Measurements from ENCODE around the gene PHAX. TPM values are rescaled to one million over a fixed set of nuclear protein-coding genes. Genes with fewer than 3 reads are reported as not detected.
A peak's percentile ranks its signal among the peaks of the same experiment; 100 is the strongest.
"Not testable (repeated sequence)": the region's sequence is repeated elsewhere in the genome, so short reads cannot be mapped to it uniquely, and the experiment has no call there.

The PHAX gene
- total RNA-seq, 2 donors from 2014 or later, result 23.4 to 27.4 TPM

- H3K4me3 ChIP-seq, result peak within 1 kb of the TSS; percentile 86
- ATAC-seq (ENCODE audit: insufficient number of reproducible peaks, low FRiP score, low read depth) (peak; percentile 83), DNase-seq (ENCODE audit: low spot score) (peak; percentile 74)
- no peaks in the 10 kb centered on the region for H3K36me3 ChIP-seq
- peaks cover 9 to 17% of the 10 kb centered on the region in 2 donors for H3K4me1 ChIP-seq (ENCODE audit: control insufficient read depth in 1 of 2, low read depth in 2 of 2)
- H3K27me3 ChIP-seq (replicated peaks; ENCODE audit: insufficient read depth), result no peaks in the 10 kb centered on the region
- H3K9me3 ChIP-seq, result no peaks in the 10 kb centered on the region
- TF ChIP-seq CTCF (IDR thresholded peaks at IDR 0.05), result peak; percentile 48
- H3K27ac ChIP-seq, result peak within 1 kb of the TSS; percentile 69 to 76
Observed at GRCh38 chr5:126594748-126595485, 5.8 kb upstream of the PHAX start, which contains the start of gene ALDH7A1. Gene ALDH7A1, minus strand, starts transcription at chr5:126595219. Its CDS starts 21 bp downstream, at chr5:126595198.

GRCh38 chr5:126595486-126596083, 5.2 kb upstream of the PHAX start:
- H3K4me3 ChIP-seq, result peak overlapping the region; percentile 86
- TF ChIP-seq CTCF (IDR thresholded peaks at IDR 0.05), result no peak
- no peaks in the 10 kb centered on the region for H3K27me3 ChIP-seq (replicated peaks; ENCODE audit: insufficient read depth)
- peaks cover 12 to 21% of the 10 kb centered on the region in 2 donors for H3K4me1 ChIP-seq (ENCODE audit: control insufficient read depth in 1 of 2, low read depth in 2 of 2)
- ATAC-seq (ENCODE audit: insufficient number of reproducible peaks, low FRiP score, low read depth) (no peak), DNase-seq (ENCODE audit: low spot score) (no peak)
- H3K27ac ChIP-seq, result peak overlapping the region; percentile 69 to 76
- H3K9me3 ChIP-seq, result no peaks in the 10 kb centered on the region
- no peaks in the 10 kb centered on the region for H3K36me3 ChIP-seq

- Histone ChIP-seq H3K27me3 (replicated peaks; ENCODE audit: insufficient read depth) (no peaks in the 10 kb centered on the region), H3K4me1 (ENCODE audit: control insufficient read depth in 1 of 2, low read depth in 2 of 2) (peaks cover 20 to 29% of the 10 kb centered on the region in 2 donors), H3K27ac (no peak overlapping the region), H3K9me3 (no peaks in the 10 kb centered on the region), H3K4me3 (no peak overlapping the region), H3K36me3 (no peaks in the 10 kb centered on the region)
- ATAC-seq (ENCODE audit: insufficient number of reproducible peaks, low FRiP score, low read depth) (no peak), DNase-seq (ENCODE audit: low spot score) (no peak)
- no peak for TF ChIP-seq CTCF (IDR thresholded peaks at IDR 0.05)
Observed at GRCh38 chr5:126597156-126597555, 3.6 kb upstream of the PHAX start.

GRCh38 chr5:126599499-126599898, 1.2 kb upstream of the PHAX start:
- Histone ChIP-seq H3K27ac (peak overlapping the region in 1 of 2 donors; percentile 10), H3K4me3 (no peak overlapping the region)
- no peak for ATAC-seq (ENCODE audit: insufficient number of reproducible peaks, low FRiP score, low read depth)

GRCh38 chr5:126599971-126600630, 646 bp upstream of the PHAX start:
- not testable (repeated sequence) for H3K27me3 ChIP-seq (replicated peaks; ENCODE audit: insufficient read depth); DNase-seq (ENCODE audit: low spot score); ATAC-seq (ENCODE audit: insufficient number of reproducible peaks, low FRiP score, low read depth); H3K9me3 ChIP-seq
- H3K27ac ChIP-seq, result peak overlapping the region; percentile 71 to 74
- peaks cover 12% of the 10 kb centered on the region for H3K36me3 ChIP-seq
- H3K4me3 ChIP-seq, result peak overlapping the region; percentile 94
- peaks cover 21 to 27% of the 10 kb centered on the region in 2 donors for H3K4me1 ChIP-seq (ENCODE audit: control insufficient read depth in 1 of 2, low read depth in 2 of 2)

More at GRCh38 chr5:126599499-126599898, 1.2 kb upstream of the PHAX start:
- no peak for TF ChIP-seq CTCF (IDR thresholded peaks at IDR 0.05)
- H3K4me1 ChIP-seq (ENCODE audit: control insufficient read depth in 1 of 2, low read depth in 2 of 2), result peaks cover 15 to 21% of the 10 kb centered on the region in 2 donors
- H3K36me3 ChIP-seq, result peaks cover 11% of the 10 kb centered on the region
- no peaks in the 10 kb centered on the region for H3K27me3 ChIP-seq (replicated peaks; ENCODE audit: insufficient read depth)
- no peak for DNase-seq (ENCODE audit: low spot score)
- no peaks in the 10 kb centered on the region for H3K9me3 ChIP-seq

All from thoracic aorta (tissue), 2 donors.